T-helper 2 cell (primary cell): ENCODE data around the gene OPCML.

ENCODE experiments used
- DNase-seq, 5 experiments: peaks; one replicate each; pipeline versions ENCODE4 v3.0.0 to v3.0.0-alpha.2; 2012 to 2022

The OPCML gene

GRCh38 chr11:132831272-132831671 lies 701.0 kb downstream of the OPCML start:
- DNase-seq, result no peak

- DNase-seq, result no peak
These were observed 707.7 kb downstream of the OPCML start for GRCh38 chr11:132824642-132825041.

- no peak for DNase-seq
These were observed 710.0 kb downstream of the OPCML start for GRCh38 chr11:132822276-132822675.

GRCh38 chr11:132821499-132821898 lies 710.8 kb downstream of the OPCML start:
- DNase-seq, result no peak

GRCh38 chr11:132821014-132821413 lies 711.3 kb downstream of the OPCML start:
- DNase-seq, result no peak

GRCh38 chr11:132818951-132819350 lies 713.4 kb downstream of the OPCML start:
- DNase-seq, result no peak

GRCh38 chr11:132817387-132817786 lies 714.9 kb downstream of the OPCML start:
- no peak for DNase-seq

GRCh38 chr11:132814410-132814809 lies 717.9 kb downstream of the OPCML start:
- no peak for DNase-seq

- DNase-seq, result no peak
These were observed 720.7 kb downstream of the OPCML start for GRCh38 chr11:132811649-132812048.

- no peak for DNase-seq
These were observed 723.2 kb downstream of the OPCML start for GRCh38 chr11:132809070-132809469.

GRCh38 chr11:132804258-132804657 lies 728.0 kb downstream of the OPCML start:
- no peak for DNase-seq

GRCh38 chr11:132803436-132803835 lies 728.9 kb downstream of the OPCML start:
- no peak for DNase-seq

GRCh38 chr11:132802947-132803346 lies 729.4 kb downstream of the OPCML start:
- DNase-seq, result no peak

- DNase-seq, result no peak
These were observed 738.5 kb downstream of the OPCML start for GRCh38 chr11:132793831-132794230.

- DNase-seq, result no peak
These were observed 739.8 kb downstream of the OPCML start for GRCh38 chr11:132792341-132793140.

GRCh38 chr11:132790971-132791370 lies 741.3 kb downstream of the OPCML start:
- no peak for DNase-seq

- no peak for DNase-seq
These were observed 741.8 kb downstream of the OPCML start for GRCh38 chr11:132790466-132790865.

GRCh38 chr11:132788816-132789325 lies 743.4 kb downstream of the OPCML start:
- no peak for DNase-seq

GRCh38 chr11:132785878-132786277 lies 746.4 kb downstream of the OPCML start:
- DNase-seq, result no peak

GRCh38 chr11:132784441-132784840 lies 747.9 kb downstream of the OPCML start:
- DNase-seq, result no peak

- DNase-seq, result no peak
These were observed 750.2 kb downstream of the OPCML start for GRCh38 chr11:132782102-132782501.

- no peak for DNase-seq
These were observed 752.3 kb downstream of the OPCML start for GRCh38 chr11:132780046-132780445.

GRCh38 chr11:132779497-132779896 lies 752.8 kb downstream of the OPCML start:
- DNase-seq, result no peak

GRCh38 chr11:132777067-132777975 lies 755.0 kb downstream of the OPCML start:
- no peak for DNase-seq
